SK-N-SH treated with all-trans-retinoic acid at 6 μM for 48 hours (cell line): ENCODE measurements around the gene ENO3.
"Not testable (repeated sequence)": the region's sequence is repeated elsewhere in the genome, so short reads cannot be mapped to it uniquely, and the experiment has no call there.

Source experiments
- ATAC-seq: fragments of 200-7000 bp; cut with Tn5 transposase; 3 replicates; pipeline ENCODE4 v1.9.1; 2020; ENCODE audit warnings: mild to moderate bottlenecking, moderate library complexity
- ARNTL ChIP-seq: fragments of 450-650 bp; formaldehyde crosslinking; IDR thresholded peaks from 2 replicates; pipeline ENCODE4 v1.5.0; 2020; ENCODE audit warnings: low read depth, mild to moderate bottlenecking, moderate library complexity, borderline replicate concordance
- BACH2 ChIP-seq: fragments of 250-450 bp; sonication (Bioruptor Pico); IDR thresholded peaks from 2 replicates; pipeline ENCODE4 v1.9.0; 2021; ENCODE audit warnings: mild to moderate bottlenecking, borderline replicate concordance
- ESRRG ChIP-seq: fragments of 250-450 bp; sonication (Bioruptor Pico); IDR thresholded peaks from 2 replicates; pipeline ENCODE4 v1.6.1; 2021; ENCODE audit warnings: mild to moderate bottlenecking
- GLIS3 ChIP-seq: fragments of 250-450 bp; sonication (Bioruptor Pico); IDR thresholded peaks from 2 replicates; pipeline ENCODE4 v1.5.0; 2020; ENCODE audit warnings: mild to moderate bottlenecking, moderate library complexity
- ISL1 ChIP-seq: fragments of 250-450 bp; sonication (Bioruptor Pico); IDR thresholded peaks from 2 replicates; pipeline ENCODE4 v2.1.2; 2022; ENCODE audit warnings: mild to moderate bottlenecking, moderate library complexity
- OSR1 ChIP-seq: fragments of 250-450 bp; sonication (Bioruptor Pico); IDR thresholded peaks from 2 replicates; pipeline ENCODE4 v1.8.0; 2022; ENCODE audit warnings: moderate library complexity, mild to moderate bottlenecking, inconsistent platforms
- PPARA ChIP-seq: fragments of 250-450 bp; sonication (Bioruptor Pico); IDR thresholded peaks from 2 replicates; pipeline ENCODE4 v1.5.0; 2020; ENCODE audit warnings: mild to moderate bottlenecking, borderline replicate concordance
- RARB ChIP-seq: fragments of 250-450 bp; sonication (Bioruptor Pico); IDR thresholded peaks from 2 replicates; pipeline ENCODE4 v1.8.0; 2021; ENCODE audit warnings: mild to moderate bottlenecking, moderate library complexity
- SNAI2 ChIP-seq: fragments of 250-450 bp; sonication (Bioruptor Pico); IDR thresholded peaks from 2 replicates; pipeline ENCODE4 v1.5.0; 2020; ENCODE audit warnings: mild to moderate bottlenecking, moderate library complexity
- TCF4 ChIP-seq: fragments of 250-450 bp; sonication (Bioruptor Pico); IDR thresholded peaks from 2 replicates; pipeline ENCODE4 v1.8.0; 2021; ENCODE audit warnings: mild to moderate bottlenecking, moderate library complexity, borderline replicate concordance
- TOX ChIP-seq: fragments of 250-450 bp; sonication (Bioruptor Pico); IDR thresholded peaks from 2 replicates; pipeline ENCODE4 v1.8.0; 2021; ENCODE audit warnings: mild to moderate bottlenecking, moderate library complexity, borderline replicate concordance
- ZC3H10 ChIP-seq: fragments of 250-450 bp; sonication (Bioruptor Pico); IDR thresholded peaks from 2 replicates; pipeline ENCODE4 v1.5.1; 2021; ENCODE audit warnings: mild to moderate bottlenecking, moderate library complexity
- ZFP3 ChIP-seq: fragments of 250-450 bp; sonication (Bioruptor Pico); IDR thresholded peaks from 2 replicates; pipeline ENCODE4 v1.5.0; 2020; ENCODE audit warnings: mild to moderate bottlenecking, moderate library complexity
- ZFP30 ChIP-seq: fragments of 450-650 bp; formaldehyde crosslinking; IDR thresholded peaks from 2 replicates; pipeline ENCODE4 v1.5.0; 2022; ENCODE audit warnings: mild to moderate bottlenecking, moderate library complexity
- ZNF565 ChIP-seq: fragments of 450-650 bp; formaldehyde crosslinking; conservative IDR thresholded peaks from 2 replicates; pipeline ENCODE4 v1.5.0; 2020; ENCODE audit warnings: low read depth, mild to moderate bottlenecking, moderate library complexity
- ZNF70 ChIP-seq: fragments of 450-650 bp; formaldehyde crosslinking; IDR thresholded peaks from 2 replicates; pipeline ENCODE4 v1.5.0; 2020; ENCODE audit warnings: mild to moderate bottlenecking, moderate library complexity
- ZNF8 ChIP-seq: fragments of 450-650 bp; formaldehyde crosslinking; IDR thresholded peaks from 2 replicates; pipeline ENCODE4 v1.5.0; 2020; ENCODE audit warnings: mild to moderate bottlenecking, moderate library complexity
- TF ChIP-seq, protein P1 (sequence below): fragments of 250-450 bp; sonication (Bioruptor Pico); IDR thresholded peaks from 2 replicates; pipeline ENCODE4 v1.5.1; 2020; ENCODE audit warnings: low read depth, mild to moderate bottlenecking, moderate library complexity
- TF ChIP-seq, protein P2 (sequence below): fragments of 250-450 bp; sonication (Bioruptor Pico); IDR thresholded peaks from 2 replicates; pipeline ENCODE4 v1.8.0; 2020; ENCODE audit warnings: mild to moderate bottlenecking, moderate library complexity, borderline replicate concordance
- TF ChIP-seq, protein P3 (sequence below): fragments of 250-450 bp; sonication (Bioruptor Pico); IDR thresholded peaks from 2 replicates; pipeline ENCODE4 v1.5.0; 2020; ENCODE audit warnings: mild to moderate bottlenecking, moderate library complexity

The ENO3 gene

DNA sequence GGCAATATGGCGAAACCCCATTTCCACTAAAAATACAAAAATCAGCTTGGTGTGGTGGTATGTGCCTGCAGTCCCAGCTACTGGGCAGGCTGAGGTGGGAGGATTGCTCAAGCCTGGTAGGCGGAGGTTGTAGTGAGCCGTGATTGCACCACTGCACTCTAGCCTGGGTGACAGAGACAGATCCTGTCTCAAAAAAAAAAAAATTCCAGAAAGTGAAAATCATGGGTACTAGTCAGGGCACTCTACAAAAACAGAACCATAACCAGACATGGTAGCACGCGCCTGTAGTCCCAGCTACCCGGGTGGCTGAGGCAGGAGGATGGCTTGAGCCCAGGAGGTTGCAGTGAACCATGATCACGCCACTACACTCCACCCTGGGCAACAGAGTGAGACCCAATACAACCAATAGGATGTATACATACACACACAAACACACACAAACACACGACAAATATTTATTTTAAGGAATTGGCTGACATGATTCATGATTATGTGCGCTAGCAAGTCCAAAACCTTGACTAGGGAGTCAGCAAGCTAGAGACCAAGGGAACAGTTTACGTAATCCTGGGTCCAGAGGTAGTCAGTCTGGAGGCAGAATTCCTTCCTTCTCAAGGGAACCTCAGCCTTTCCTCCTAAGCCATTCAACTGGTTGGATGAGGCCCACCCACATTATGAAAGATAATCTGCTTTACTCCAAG, 30.4 kb upstream of the ENO3 start:
- ATAC-seq = no peak; the same call in 2 of the 3 replicates
- TF ChIP-seq, protein P1, sequence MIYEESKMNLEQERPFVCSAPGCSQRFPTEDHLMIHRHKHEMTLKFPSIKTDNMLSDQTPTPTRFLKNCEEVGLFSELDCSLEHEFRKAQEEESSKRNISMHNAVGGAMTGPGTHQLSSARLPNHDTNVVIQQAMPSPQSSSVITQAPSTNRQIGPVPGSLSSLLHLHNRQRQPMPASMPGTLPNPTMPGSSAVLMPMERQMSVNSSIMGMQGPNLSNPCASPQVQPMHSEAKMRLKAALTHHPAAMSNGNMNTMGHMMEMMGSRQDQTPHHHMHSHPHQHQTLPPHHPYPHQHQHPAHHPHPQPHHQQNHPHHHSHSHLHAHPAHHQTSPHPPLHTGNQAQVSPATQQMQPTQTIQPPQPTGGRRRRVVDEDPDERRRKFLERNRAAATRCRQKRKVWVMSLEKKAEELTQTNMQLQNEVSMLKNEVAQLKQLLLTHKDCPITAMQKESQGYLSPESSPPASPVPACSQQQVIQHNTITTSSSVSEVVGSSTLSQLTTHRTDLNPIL (CRISPR knock-in tag) = no peak
- TF ChIP-seq ISL1 = no peak
- TF ChIP-seq, protein P2, sequence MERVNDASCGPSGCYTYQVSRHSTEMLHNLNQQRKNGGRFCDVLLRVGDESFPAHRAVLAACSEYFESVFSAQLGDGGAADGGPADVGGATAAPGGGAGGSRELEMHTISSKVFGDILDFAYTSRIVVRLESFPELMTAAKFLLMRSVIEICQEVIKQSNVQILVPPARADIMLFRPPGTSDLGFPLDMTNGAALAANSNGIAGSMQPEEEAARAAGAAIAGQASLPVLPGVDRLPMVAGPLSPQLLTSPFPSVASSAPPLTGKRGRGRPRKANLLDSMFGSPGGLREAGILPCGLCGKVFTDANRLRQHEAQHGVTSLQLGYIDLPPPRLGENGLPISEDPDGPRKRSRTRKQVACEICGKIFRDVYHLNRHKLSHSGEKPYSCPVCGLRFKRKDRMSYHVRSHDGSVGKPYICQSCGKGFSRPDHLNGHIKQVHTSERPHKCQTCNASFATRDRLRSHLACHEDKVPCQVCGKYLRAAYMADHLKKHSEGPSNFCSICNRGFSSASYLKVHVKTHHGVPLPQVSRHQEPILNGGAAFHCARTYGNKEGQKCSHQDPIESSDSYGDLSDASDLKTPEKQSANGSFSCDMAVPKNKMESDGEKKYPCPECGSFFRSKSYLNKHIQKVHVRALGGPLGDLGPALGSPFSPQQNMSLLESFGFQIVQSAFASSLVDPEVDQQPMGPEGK (CRISPR knock-in tag) = no peak
- TF ChIP-seq TOX (CRISPR knock-in tag) = no peak
- TF ChIP-seq, protein P3, sequence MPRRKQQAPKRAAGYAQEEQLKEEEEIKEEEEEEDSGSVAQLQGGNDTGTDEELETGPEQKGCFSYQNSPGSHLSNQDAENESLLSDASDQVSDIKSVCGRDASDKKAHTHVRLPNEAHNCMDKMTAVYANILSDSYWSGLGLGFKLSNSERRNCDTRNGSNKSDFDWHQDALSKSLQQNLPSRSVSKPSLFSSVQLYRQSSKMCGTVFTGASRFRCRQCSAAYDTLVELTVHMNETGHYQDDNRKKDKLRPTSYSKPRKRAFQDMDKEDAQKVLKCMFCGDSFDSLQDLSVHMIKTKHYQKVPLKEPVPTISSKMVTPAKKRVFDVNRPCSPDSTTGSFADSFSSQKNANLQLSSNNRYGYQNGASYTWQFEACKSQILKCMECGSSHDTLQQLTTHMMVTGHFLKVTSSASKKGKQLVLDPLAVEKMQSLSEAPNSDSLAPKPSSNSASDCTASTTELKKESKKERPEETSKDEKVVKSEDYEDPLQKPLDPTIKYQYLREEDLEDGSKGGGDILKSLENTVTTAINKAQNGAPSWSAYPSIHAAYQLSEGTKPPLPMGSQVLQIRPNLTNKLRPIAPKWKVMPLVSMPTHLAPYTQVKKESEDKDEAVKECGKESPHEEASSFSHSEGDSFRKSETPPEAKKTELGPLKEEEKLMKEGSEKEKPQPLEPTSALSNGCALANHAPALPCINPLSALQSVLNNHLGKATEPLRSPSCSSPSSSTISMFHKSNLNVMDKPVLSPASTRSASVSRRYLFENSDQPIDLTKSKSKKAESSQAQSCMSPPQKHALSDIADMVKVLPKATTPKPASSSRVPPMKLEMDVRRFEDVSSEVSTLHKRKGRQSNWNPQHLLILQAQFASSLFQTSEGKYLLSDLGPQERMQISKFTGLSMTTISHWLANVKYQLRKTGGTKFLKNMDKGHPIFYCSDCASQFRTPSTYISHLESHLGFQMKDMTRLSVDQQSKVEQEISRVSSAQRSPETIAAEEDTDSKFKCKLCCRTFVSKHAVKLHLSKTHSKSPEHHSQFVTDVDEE (CRISPR knock-in tag) = no peak
- no peak for TF ChIP-seq BACH2 (CRISPR knock-in tag)
- TF ChIP-seq ZFP30 (CRISPR knock-in tag) = no peak
- no peak for TF ChIP-seq PPARA (CRISPR knock-in tag)
- TF ChIP-seq ZC3H10 (CRISPR knock-in tag) = no peak
- no peak for TF ChIP-seq ZNF70
- TF ChIP-seq, all 23 proteins: peak for 0

DNA sequence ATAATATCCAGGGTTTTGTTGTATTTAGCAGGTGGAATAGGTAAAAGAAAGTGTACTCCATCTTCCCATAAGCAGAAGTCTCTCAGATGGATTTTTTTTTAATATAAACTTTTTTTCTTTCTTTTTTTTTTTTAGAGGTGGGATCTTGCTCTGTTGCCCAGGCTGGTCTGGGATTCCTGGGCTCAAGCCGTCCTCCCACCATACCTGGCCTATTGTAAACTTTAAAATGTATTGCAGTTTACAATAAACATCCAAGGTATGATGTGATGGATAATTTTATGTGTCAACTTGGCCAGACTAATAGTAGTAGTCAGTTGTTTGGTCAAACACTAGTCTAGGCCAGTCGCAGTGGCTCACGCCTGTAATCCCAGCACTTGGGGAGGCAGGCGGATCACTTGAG, 29.6 kb upstream of the ENO3 start:
- no peak for ATAC-seq
- TF ChIP-seq, protein P3 (CRISPR knock-in tag) = no peak
- TF ChIP-seq OSR1 (CRISPR knock-in tag) = no peak
- TF ChIP-seq ZNF565 (CRISPR knock-in tag) = no peak

DNA sequence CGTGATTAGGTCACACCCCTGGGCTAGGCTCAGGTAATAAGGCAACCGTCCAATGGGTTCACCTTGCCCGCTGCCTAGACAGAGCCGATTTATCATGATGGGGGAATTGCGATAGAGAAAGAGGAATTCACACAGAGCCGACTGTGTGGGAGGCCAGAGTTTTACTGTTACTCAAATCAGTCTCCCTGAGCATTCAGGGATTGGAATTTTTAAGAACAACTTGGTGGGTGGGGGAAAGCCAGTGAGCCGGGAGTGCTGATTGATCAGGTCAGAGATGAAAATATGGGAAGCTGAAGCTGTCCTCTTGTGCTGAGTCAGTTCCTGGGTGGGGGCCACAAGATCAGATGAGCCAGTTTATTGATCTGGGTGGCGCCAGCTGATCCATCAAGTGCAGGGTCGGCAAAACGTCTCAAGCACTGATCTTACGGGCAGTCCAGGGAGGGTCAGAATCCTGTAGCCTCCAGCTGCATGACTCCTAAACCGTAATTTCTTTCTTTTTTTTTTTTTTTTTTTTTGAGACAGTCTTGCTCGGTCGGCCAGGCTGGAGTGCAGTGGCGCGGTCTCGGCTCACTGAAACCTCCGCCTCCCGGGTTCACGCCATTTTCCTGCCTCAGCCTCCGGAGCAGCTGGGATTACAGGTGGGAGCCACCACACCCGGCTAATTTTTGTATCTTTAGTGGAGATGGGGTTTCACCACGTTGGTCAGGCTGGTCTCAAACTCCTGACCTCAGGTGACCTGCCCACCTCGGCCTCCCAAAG, 24.2 kb upstream of the ENO3 start:
- not testable (repeated sequence) for ATAC-seq

DNA sequence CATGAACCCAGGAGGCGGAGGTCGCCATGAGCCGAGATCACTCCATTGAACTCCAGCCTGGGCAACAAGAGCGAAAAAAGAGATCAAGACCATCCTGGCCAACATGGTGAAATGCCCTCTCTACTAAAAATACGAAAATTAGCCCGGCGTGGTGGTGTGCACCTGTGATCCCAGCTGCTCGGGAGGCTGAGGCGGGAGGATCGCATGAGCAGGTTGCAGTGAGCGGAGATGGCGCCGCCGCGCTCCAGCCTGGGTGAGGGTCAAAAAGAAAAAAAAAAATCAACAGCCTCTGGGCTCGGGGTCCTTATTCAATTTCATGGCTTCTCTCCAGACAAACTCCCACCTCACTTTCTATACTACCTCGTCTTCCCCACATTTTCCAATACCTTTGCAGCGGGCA, 22.0 kb upstream of the ENO3 start:
- TF ChIP-seq ZC3H10 (CRISPR knock-in tag) (no peak), ZFP3 (CRISPR knock-in tag) (no peak), GLIS3 (CRISPR knock-in tag) (no peak), TCF4 (no peak), PPARA (CRISPR knock-in tag) (no peak), RARB (CRISPR knock-in tag) (no peak), ZNF70 (no peak), SNAI2 (CRISPR knock-in tag) (no peak), ZNF8 (CRISPR knock-in tag) (no peak), ESRRG (no peak), ZFP30 (CRISPR knock-in tag) (no peak), ARNTL (CRISPR knock-in tag) (no peak), TOX (CRISPR knock-in tag) (no peak), ZNF565 (CRISPR knock-in tag) (no peak)
- TF ChIP-seq, protein P3 (CRISPR knock-in tag) = no peak
- no peak for ATAC-seq
